ENCODE measurements around the gene KDM3A.
A peak's percentile ranks its signal among the peaks of the same experiment; 100 is the strongest.
"Not testable (repeated sequence)": the region's sequence is repeated elsewhere in the genome, so short reads cannot be mapped to it uniquely, and the experiment has no call there.

Gene KDM3A

GRCh38 chr2:86484385-86484784 is 43.2 kb downstream of the KDM3A start:
- no peak for ATAC-seq

GRCh38 chr2:86485103-86485502 is 43.9 kb downstream of the KDM3A start:
- peak in 1 of 2 donors; percentile 31 for ATAC-seq

GRCh38 chr2:86485802-86486201 is 44.6 kb downstream of the KDM3A start:
- ATAC-seq = no peak

GRCh38 chr2:86487062-86487461 is 45.9 kb downstream of the KDM3A start:
- ATAC-seq = no peak

GRCh38 chr2:86488561-86489250 is 47.5 kb downstream of the KDM3A start:
- no peak for ATAC-seq

- ATAC-seq = no peak
Measured at GRCh38 chr2:86489542-86489941, 48.4 kb downstream of the KDM3A start.

- ATAC-seq = no peak
Measured at GRCh38 chr2:86490245-86490644, 49.1 kb downstream of the KDM3A start.

GRCh38 chr2:86491088-86491487 is 49.9 kb downstream of the KDM3A start:
- ATAC-seq = no peak

GRCh38 chr2:86492048-86492453 is 50.9 kb downstream of the KDM3A start:
- ATAC-seq = no peak

GRCh38 chr2:86496391-86496790 is 55.2 kb downstream of the KDM3A start:
- ATAC-seq = not testable (repeated sequence)

- ATAC-seq = no peak
Measured at GRCh38 chr2:86498468-86499260, 57.5 kb downstream of the KDM3A start.

GRCh38 chr2:86499326-86499725 is 58.2 kb downstream of the KDM3A start:
- no peak for ATAC-seq

GRCh38 chr2:86500325-86501083 is 59.3 kb downstream of the KDM3A start:
- ATAC-seq = no peak

- ATAC-seq = no peak
Measured at GRCh38 chr2:86507600-86507999, 66.4 kb downstream of the KDM3A start.

GRCh38 chr2:86510436-86510933 is 69.3 kb downstream of the KDM3A start:
- ATAC-seq = no peak

- no peak for ATAC-seq
Measured at GRCh38 chr2:86512034-86512433, 70.9 kb downstream of the KDM3A start.

- no peak for ATAC-seq
Measured at GRCh38 chr2:86512892-86513291, 71.7 kb downstream of the KDM3A start.

- ATAC-seq = no peak
Measured at GRCh38 chr2:86513948-86514660, 72.9 kb downstream of the KDM3A start.

GRCh38 chr2:86518481-86518880 is 77.3 kb downstream of the KDM3A start:
- ATAC-seq = no peak

- no peak for ATAC-seq
Measured at GRCh38 chr2:86519349-86519748, 78.2 kb downstream of the KDM3A start.

GRCh38 chr2:86520153-86520552 is 79.0 kb downstream of the KDM3A start:
- no peak for ATAC-seq

GRCh38 chr2:86521922-86522321 is 80.8 kb downstream of the KDM3A start:
- ATAC-seq = no peak

- ATAC-seq = no peak
Measured at GRCh38 chr2:86522711-86523110, 81.5 kb downstream of the KDM3A start.

Measured in activated CD4-positive, CD25-positive, alpha-beta regulatory T cell treated with anti-CD3 and anti-CD28 coated beads, Interleukin-2, amount 50 U/mL, for 24 hours (primary cell).